Islet of Langerhans (tissue), 1 donor: ENCODE results near the gene ZBTB44.
"Not testable (repeated sequence)": the region's sequence is repeated elsewhere in the genome, so short reads cannot be mapped to it uniquely, and the experiment has no call there.

Experiments
- FAIRE-seq: peaks from one replicate; lab custom pipeline; 2011; peaks lifted over from hg19 to GRCh38; lab: Jason Lieb, UNC

ZBTB44 gene

DNA sequence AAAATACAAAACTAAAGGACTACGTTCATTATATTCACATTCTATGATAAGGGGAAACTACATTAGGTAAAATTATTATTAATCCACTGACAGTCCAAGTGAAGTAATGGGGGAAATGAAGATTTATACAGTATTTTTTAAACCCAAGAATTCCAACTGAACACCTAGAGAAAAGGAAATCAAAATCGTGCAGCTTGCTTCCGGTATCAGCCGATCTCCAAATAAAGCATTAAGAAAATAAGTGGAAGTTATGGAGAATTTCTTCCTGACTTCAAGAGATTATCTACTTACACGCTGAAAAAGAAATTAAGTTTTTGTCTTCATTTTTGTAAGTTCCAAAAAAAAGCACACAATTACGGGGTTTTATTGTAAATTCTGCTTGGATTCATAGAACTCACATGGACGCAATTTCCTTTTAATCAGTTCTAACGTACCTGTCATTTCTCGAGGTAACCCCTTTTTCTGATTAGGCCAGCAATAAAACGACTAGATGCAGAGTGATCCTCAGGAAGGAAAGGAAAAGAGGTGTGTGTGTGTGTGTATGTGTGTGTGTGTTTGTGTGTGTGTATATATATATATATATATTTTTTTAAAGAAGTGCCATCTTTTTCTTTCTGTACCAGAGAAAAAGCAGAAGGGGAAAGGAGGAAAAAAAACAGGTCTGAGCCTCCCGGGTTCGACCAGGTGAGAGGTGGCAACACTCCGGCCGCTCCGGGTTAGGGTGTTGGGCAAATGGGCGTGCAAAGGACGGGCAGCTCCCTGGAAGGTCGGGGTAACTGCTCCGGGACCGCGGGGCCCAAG lies 1.1 kb downstream of the ZBTB44 start:
- FAIRE-seq, result peak; percentile 96

DNA sequence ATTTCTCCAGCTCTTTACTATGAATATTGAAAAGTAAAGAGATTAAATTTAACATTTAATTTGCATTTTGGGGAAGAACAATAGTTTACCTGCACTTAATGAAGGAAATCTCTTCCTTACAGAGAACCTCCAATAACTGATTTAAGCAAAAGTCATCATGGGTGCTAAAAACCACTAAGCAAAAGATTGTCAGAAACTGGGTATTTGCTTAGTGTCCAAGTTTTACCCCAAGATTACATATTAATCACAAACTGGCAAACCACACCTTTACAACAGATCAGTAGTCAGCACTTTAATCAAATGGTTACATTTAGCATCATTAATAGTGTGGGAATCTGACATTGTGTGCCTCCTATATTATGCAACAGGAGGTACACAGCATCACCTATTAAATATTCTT lies 2.7 kb downstream of the ZBTB44 start:
- FAIRE-seq, result no peak

DNA sequence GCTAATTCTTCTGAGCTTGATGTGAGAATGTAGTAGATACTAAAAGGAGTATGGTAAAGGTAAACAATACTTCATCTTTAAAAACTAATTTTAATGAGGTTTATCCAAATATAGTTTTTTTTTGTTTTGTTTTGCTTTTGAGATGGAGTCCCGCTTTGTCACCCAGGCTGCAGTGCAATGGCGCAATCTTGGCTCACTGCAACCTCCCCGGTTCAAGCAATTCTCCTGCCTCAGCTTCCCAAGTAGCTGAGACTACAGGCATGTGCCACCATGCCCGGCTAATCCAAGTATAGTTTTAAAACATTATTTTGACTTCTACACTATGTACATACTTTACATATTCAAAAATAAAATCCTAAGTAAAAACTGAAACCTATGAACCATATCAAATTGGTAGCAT lies 4.1 kb downstream of the ZBTB44 start:
- no peak for FAIRE-seq

DNA sequence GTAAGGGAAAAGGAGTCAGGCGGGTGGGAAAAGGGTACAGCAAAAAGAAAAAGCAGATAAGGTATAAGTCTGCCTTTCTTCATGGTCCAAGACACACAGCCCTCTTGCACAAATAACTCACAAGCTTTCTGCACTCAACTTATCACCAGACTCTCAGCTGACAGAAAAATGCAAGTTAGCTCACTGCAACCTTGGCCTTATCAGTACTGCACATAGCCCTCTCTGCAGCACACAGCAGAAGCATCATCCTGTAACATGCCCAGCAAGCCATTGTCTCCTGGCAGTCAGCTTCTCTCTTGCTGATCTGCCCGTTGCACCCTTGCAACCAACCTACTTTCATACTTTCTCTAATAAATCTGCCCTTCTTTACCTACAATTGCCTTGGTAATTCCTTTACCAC lies 5.8 kb downstream of the ZBTB44 start:
- FAIRE-seq, result no peak

DNA sequence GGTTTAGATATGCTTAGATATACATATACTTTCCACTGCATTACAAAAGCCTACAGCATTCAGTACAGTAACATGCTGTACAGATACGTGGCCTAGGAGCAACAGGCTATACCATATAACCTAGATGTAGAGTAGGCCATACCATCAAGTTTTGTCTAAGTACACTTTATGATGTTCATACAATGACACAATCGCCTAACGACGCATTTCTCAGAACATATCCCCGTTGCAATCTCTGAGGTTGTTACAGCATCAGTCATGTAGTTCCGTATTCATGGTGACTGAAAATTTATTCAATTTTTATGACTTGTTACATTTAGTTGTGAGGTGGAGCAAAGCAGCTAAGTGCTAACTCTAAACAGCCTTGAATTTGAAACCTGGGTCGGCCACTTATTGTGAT lies 6.7 kb downstream of the ZBTB44 start:
- no peak for FAIRE-seq

DNA sequence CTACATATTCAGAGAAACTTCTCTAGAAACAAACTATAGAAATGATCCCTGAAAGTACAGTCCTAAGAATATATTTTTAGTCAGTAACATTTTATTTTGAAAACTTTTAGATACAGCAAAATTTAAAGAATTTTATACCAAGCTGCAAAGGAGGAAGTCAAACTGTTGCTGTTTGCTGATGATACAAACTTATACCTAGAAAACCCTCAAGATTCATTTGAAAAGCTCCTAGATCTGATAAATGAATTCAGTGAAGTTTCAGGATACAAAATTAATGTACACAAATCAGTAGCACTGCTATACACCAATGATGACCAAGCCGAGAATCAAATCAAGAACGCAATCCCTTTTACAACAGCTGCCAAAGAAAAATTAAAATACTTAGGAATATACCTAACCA lies 10.1 kb downstream of the ZBTB44 start:
- no peak for FAIRE-seq

DNA sequence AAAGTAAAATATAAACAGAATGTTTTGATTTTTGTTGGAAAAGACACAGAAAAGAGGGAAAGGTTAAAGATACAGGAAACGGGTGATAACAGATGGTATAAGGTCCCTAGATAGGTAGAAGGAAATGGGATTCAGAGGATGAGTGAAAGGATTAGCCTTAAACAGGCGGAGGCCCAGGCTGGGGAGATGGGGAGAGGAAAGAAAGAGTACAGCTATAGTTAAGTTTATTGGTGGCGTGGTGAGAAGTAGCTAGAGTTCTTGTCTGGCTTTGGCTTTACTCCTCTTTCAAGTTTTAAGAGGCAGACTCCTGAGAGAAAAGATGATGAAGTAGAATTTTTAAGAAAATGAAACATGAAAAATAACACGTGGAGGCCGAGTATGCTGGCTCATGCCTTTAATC lies 13.7 kb downstream of the ZBTB44 start:
- FAIRE-seq, result no peak

DNA sequence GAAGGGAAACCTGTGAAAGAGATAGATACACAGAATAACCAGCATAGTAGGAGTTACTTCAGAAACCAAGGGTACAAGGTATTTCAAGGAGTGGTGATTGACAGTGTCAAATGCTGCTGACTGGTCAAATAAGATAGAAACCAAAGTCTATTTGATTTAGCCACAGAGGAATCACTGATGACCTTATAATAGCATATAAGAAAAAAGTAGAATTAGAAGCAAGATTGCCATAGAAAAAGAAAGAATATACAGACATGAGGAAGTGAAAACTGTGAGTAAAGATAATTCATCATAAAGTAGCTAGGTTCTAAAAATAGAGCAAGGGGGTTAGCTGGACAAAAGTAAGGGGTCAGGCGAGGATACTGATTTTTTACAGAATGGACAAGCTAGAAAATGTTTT lies 14.2 kb downstream of the ZBTB44 start:
- no peak for FAIRE-seq

DNA sequence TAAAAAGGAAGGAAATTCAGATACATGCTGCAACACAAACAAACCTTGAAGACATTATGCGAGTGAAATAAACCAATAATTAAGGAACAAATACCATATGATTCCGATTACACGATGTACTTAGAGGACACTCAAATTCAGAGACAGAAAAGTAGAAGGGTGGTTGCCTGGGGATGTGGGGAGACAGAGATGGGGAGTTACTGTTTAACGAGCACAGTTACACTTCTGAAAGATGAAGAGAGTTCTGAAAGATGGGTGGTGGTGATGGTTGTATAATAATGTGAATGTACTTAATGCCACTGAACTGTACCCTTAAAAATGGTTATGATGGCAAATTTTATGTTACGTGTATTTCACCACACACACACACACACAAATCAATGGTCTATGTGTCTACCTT lies 14.7 kb downstream of the ZBTB44 start:
- no peak for FAIRE-seq

DNA sequence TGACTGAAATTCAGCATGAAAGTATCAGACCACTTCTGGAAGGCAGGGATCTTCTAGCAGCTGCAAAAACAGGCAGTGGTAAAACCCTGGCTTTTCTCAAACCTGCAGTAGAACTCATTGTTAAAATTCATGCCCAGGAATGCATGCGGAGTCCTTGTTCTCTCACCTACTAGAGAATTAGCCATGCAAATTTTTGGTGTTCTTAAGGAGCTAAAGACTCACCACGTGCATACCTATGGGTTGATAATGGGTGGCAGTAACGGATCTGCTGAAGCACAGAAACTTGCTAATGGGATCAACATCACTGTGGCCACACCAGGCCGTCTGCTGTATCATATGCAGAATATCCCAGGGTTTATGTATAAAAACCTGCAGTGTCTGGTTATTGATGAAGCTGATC lies 19.1 kb downstream of the ZBTB44 start:
- no peak for FAIRE-seq

DNA sequence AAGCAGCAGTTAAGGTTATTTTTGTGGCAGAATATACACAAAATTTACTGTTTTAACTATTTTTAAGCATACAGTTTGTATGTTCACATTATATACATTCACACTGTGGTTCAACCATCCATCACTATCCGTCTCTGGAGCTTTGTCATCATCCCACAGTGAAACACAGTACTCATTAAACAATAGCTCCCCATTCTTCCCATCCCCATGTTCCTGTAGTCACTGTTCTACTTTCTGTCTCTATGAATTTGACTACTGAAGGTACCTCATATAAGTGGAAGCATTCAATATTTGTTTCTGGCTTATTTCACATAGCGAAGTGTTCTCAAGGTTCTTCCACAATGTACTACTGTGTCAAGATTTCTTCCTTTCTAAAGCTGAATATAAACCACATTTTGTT lies 32.6 kb downstream of the ZBTB44 start:
- no peak for FAIRE-seq

DNA sequence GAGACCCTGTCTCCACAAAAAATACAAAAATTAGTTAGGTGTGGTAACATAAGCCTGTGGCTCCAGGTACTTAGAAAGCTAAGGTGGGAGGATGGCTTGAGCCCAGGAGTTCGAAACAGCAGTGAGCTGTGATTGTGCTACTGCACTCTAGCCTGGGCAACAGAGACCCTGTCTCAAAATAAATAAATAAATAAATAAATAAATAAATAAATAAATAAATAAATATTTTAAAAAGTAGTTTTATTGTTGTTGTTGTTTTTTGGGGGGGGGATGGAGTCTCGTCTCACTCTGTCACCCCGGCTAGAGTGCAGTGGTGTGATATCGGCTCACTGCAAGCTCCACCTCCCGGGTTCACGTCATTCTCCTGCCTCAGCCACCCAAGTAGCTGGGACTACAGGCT lies 33.4 kb downstream of the ZBTB44 start:
- not testable (repeated sequence) for FAIRE-seq

DNA sequence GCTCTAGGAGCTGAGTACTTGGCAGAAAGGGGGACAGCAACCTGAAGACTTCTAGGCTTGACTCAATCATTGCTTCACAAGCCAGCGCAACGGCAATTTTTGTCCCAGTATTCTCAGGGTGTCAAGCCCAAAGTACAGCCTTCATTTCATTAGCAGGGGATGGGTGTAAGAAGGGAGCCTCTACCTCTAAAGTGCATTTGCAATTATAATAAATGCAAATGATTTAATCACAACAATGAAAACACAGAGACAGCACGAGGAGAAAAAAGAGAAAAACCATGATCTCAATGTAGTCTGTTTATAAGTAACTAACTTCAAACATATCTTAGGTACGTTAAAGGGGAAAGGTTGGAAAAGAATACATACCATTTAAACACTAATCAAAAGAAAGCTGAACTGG lies 34.7 kb downstream of the ZBTB44 start:
- FAIRE-seq, result no peak

DNA sequence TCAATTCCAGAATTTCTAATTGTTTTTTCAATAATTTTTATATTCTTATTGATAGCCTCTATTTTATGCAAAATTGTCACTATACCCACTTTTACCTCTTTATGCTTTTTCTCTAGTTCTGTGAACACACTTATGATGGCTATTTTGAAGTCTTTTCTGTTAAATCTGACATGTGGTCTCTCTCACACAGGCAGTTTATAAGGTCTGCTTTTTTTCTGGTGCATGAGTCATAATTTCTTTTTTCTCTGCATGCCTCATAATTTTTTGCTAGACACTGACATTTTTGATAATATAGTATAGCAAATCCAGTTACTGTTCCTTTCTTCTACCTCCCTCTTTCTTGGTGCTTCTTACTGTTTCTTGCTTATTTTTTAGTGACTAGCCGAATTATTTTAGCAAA lies 36.0 kb downstream of the ZBTB44 start:
- no peak for FAIRE-seq

DNA sequence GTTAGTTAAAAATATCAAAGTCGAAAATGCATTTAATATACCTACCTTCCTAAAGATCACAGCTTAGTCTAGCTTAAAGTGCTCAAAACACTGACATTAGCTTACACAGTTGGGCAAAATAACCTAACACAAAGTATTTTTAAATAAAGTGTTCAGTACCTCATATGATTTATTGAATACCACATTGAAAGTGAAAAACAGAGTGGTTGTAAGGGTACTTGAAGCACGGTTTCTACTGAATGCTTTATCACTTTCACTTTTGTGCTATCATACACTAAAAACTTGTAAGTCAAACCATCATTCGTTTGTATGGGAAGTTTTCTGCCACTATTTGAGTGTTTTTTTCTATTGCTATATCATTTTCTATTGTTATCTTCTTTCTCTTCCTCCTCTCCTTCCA lies 36.6 kb downstream of the ZBTB44 start:
- no peak for FAIRE-seq

DNA sequence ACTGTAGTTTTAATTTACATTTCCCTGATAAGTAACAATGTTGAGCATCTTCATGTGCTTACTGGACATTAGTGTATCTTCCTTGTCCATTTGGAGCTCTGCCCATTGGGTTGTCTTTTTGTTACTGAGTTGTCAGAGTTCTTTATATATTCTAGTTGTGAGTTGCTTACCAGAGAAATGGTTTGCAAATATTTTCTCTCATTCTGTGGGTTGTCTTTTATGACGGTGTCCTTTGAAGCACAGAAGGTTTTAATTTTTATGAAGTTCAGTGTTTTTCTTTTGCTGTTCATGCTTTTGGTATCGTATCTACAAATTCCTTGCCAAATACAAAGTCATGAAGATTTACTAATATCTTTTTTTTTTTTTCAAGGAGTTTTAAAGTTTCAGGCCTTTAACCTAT lies 42.4 kb downstream of the ZBTB44 start:
- FAIRE-seq, result no peak

DNA sequence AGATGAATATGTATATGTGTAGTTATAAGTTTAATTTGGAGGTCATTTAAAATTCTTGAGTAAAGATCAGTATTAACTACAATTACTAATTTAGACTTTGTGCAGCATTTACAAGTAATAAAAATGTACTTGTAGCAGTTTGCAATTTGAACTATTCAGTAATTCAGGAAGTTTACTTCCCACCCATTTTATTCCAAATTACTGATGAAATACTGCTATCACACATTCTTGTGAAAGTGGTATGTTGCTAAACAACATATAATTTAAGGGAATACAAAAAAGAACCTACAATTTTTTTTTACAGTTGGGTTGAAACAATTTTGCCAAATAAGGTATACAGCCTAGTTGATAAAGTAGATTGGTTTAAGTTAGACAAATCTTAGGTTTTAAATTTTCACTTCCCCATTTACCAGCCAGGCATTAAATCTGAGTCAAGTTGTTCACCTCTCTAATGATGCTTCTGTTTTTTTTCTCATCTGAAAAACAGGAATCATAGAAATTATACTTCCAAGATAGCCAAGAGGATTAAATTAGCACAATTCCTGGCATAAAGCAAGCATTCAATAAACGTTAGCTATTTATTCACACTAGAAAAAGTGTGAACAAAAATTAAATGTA lies 45.3 kb downstream of the ZBTB44 start:
- peak; percentile 33 for FAIRE-seq

DNA sequence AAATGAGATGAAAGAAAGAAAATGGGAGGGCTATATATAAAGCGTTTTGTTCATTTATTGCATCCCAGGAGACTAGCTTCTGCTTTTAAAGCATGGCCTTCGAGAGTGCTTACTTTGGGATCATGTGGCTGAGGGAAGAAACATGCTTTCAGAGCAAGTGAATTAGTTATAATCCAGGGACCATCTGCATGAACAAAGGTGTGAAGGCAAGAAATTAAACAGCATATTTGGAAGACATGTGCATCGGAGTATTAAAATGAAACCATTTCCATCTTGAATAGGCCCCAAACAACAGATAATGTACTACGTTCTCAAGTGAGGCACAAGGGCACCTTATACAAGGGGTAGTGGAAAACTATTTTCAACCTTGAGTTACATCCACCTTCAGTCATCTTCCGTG lies 51.4 kb downstream of the ZBTB44 start:
- FAIRE-seq, result no peak

DNA sequence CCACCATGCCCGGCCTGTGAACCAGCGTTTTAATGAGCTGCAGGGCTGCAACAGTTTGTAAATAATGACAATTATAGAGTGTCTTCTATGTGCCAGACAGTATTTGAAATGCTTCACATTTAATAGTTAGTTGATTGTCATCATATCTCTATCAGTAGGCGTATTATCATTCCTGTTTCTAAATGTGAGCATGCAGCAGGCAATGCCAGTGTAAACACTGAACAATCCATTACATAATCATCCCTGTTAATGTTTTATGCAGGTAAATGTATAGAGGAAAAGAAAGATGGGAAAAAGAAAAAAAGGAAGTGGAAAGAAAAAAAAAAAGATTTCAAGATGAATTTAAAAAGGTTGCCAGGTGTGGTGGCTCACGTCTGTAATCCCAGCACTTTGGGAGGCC lies 52.3 kb downstream of the ZBTB44 start:
- no peak for FAIRE-seq

DNA sequence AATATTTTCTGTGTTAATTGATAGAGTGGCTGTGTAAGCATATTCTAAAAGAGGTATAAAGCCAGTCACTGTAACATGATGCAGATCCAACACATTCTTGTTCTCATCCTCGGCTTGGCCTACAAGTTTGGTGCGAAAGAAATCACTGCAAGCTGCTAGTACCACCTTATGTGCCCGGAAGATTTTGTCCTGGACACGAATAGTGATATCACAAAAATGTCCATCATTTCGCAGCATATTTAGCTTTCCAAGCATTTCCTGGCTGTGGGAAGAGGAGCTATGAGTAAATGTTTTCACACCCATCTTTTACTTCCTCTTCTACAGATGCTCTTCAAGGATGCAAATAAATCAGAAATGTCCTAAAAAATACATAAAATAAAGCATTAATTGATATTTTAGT lies 53.1 kb downstream of the ZBTB44 start:
- no peak for FAIRE-seq

DNA sequence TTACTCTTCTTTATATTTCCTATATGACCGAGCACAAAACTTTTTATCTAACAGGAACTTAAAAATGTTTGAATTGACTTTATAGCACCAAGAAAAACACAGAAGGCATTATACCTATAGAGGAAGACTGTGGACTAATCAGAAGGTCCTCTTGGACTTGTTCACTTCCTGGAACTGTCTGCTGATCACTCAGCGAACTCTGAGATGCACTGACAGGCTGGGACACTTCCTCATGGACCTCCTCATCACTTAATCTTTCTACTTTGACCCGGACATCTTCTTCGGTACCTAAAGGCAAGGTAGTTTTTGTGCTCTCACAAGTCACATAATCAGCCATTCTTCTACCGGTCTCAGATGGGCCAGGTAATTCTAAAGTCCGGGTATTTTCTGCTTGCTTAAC lies 54.0 kb downstream of the ZBTB44 start:
- FAIRE-seq, result no peak

DNA sequence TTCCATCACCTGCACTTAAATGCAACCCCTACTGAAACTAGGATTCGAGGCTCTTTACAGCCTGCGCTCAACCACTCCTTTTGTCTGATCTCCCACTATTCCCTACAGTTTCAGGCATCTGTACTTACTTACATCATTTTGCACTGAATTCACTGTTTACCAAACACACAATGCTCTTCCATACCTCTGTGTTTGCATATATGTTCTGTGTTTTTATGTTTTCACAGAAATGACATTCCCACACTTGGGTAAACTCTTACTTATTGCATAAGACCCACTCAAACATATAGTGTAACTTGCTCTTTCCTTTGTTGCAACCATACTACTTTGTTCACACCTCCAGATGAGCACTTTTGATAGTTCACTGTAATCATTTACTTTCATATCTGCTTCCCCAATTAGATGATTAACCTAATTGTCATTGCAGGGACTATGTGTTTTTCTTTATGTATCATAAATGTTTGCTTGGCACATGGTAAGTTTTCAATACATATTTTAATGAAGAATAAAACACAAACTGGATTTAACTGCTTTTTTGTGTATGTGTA lies 54.6 kb downstream of the ZBTB44 start:
- no peak for FAIRE-seq

DNA sequence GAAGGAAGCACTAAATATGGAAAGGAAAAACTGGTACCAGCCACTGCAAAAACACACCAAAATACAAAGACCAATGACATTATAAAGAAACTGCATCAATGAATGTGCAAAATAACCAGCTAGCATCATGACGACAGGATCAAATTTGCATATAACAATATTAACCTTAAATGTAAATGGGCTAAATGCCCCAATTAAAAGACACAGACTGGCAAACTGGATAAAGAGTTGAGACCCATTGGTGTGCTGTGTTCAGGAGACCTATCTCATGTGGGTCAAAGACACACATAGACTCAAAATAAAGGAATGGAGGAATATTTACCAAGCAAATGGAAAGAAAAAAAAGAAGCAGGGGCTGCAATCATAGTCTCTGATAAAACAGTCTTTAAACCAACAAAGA lies 63.0 kb downstream of the ZBTB44 start:
- not testable (repeated sequence) for FAIRE-seq

DNA sequence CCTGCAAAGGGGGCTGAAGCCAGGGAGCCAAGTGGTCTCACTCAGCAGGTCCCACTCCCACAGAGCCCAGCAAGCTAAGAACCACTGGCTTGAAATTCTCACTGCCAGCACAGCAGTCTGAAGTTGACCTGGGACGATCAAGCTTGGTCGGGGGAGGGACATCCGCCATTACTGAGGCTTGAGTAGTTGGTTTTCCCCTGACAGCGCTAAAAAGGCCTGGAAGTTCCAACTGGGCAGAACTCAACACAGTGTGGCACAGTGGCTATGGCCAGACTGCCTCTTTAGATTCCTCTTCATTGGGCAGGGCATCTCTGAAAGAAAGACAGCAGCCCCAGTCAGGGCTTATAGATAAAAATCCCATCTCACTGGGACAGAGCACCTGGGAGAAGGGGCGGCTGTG lies 64.8 kb downstream of the ZBTB44 start:
- not testable (repeated sequence) for FAIRE-seq
